GM19463 (cell line): Measurements from ENCODE around the gene CTSV.
"Not testable (repeated sequence)": the region's sequence is repeated elsewhere in the genome, so short reads cannot be mapped to it uniquely, and the experiment has no call there.

Experiments used
- ATAC-seq: cut with Tn5 transposase; IDR thresholded peaks from one replicate; pipeline ENCODE4 v1.9.1; 2021; ENCODE audit warnings: mild to moderate bottlenecking, moderate library complexity; ENCODE audit not compliant: unreplicated experiment

CTSV gene

GRCh38 chr9:97038611-97039513, at the start of gene CTSV:
Gene CTSV (minus strand): TSS chr9:97039142. CDS start chr9:97038043, 1,099 bp downstream.
- peak; percentile 99 for ATAC-seq

- not testable (repeated sequence) for ATAC-seq
Measured at GRCh38 chr9:97087668-97088215, 48.8 kb upstream of the CTSV start.

- not testable (repeated sequence) for ATAC-seq
Measured at GRCh38 chr9:97084562-97084991, 45.6 kb upstream of the CTSV start.

GRCh38 chr9:97078362-97078761, 39.4 kb upstream of the CTSV start:
- ATAC-seq = no peak

GRCh38 chr9:97077452-97078295, 38.7 kb upstream of the CTSV start:
- ATAC-seq = no peak

- not testable (repeated sequence) for ATAC-seq
Measured at GRCh38 chr9:97076731-97077451, 37.9 kb upstream of the CTSV start.

GRCh38 chr9:97076238-97076637, 37.3 kb upstream of the CTSV start:
- no peak for ATAC-seq

GRCh38 chr9:97075289-97075985, 36.5 kb upstream of the CTSV start:
- no peak for ATAC-seq

- ATAC-seq = no peak
Measured at GRCh38 chr9:97073506-97073905, 34.6 kb upstream of the CTSV start.

GRCh38 chr9:97072285-97072776, 33.4 kb upstream of the CTSV start:
- ATAC-seq = no peak

GRCh38 chr9:97070325-97070724, 31.4 kb upstream of the CTSV start:
- ATAC-seq = not testable (repeated sequence)

GRCh38 chr9:97067490-97067889, 28.5 kb upstream of the CTSV start:
- no peak for ATAC-seq

- ATAC-seq = no peak
Measured at GRCh38 chr9:97064176-97064575, 25.2 kb upstream of the CTSV start.

- no peak for ATAC-seq
Measured at GRCh38 chr9:97060796-97061195, 21.9 kb upstream of the CTSV start.

- ATAC-seq = no peak
Measured at GRCh38 chr9:97059626-97060025, 20.7 kb upstream of the CTSV start.

GRCh38 chr9:97057651-97058050, 18.7 kb upstream of the CTSV start:
- ATAC-seq = no peak

GRCh38 chr9:97055891-97056290, 16.9 kb upstream of the CTSV start:
- not testable (repeated sequence) for ATAC-seq

GRCh38 chr9:97053717-97054116, 14.8 kb upstream of the CTSV start:
- ATAC-seq = no peak

GRCh38 chr9:97052735-97053134, 13.8 kb upstream of the CTSV start:
- ATAC-seq = no peak

- ATAC-seq = no peak
Measured at GRCh38 chr9:97046228-97046627, 7.3 kb upstream of the CTSV start.
